GM19328 (cell line): ENCODE measurements around the gene ACE.
A peak's percentile ranks its signal among the peaks of the same experiment; 100 is the strongest.

ENCODE experiments used
- ATAC-seq: cut with Tn5 transposase; IDR thresholded peaks from one replicate; pipeline ENCODE4 v1.9.1; 2021; ENCODE audit warnings: mild to moderate bottlenecking, moderate library complexity; ENCODE audit not compliant: unreplicated experiment

ACE gene

DNA sequence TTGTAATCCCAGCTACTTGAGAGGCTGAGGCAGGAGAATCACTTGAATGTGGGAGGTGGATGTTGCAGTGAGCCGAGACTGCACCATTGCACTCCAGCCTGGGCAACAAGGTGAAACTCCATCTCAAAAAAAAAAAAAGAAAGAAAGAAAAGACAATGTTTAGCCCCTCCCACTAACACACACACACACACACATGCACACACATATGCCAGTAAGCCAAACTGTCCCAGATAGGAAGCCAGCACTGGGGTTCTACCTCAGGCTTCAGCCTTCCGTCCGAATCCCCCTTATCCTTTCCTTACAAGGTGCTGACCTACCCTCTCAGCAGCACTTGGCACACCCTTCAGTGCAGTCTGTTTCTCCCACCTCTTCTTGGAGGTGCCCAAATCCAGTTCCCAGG, 37.6 kb downstream of the ACE start:
- ATAC-seq: no peak

DNA sequence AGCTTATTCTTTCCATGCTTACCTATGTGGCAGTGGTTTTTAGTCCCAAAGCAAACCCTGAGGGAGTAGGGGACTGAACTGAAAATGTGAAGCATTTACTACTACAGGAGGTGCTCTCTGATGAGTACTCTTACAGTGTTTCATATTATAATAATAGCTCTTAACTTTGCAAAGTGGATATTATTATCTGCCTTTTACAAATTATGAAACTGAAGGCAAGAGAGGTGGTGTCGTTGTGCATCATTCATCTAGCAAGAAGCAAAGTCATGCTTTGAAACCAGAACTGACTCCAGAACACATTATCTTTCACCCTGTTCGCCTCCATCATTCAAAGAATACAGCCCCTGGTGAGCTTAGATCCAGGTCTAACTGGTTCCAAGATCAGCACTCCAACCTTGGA, 38.1 kb downstream of the ACE start:
- ATAC-seq: peak; percentile 43

DNA sequence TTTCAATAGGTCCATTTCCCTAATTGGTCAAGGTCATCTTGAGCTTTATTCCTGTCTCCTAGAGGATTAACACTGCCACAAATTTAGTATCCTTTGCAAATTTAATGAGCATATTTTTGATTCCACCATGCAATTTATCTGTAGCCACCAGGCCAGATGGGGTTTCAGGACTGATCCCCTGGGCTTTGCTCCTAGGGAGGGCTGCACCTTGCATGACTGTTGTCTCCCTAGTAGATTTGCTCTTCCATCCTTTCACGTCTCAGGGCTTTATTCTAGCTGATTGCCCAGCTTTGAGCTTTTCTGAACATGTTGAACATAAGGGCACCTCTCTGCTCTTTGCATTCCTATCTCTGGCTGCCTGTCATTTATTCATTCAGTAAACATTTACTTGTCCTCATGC, 38.6 kb downstream of the ACE start:
- no peak for ATAC-seq

DNA sequence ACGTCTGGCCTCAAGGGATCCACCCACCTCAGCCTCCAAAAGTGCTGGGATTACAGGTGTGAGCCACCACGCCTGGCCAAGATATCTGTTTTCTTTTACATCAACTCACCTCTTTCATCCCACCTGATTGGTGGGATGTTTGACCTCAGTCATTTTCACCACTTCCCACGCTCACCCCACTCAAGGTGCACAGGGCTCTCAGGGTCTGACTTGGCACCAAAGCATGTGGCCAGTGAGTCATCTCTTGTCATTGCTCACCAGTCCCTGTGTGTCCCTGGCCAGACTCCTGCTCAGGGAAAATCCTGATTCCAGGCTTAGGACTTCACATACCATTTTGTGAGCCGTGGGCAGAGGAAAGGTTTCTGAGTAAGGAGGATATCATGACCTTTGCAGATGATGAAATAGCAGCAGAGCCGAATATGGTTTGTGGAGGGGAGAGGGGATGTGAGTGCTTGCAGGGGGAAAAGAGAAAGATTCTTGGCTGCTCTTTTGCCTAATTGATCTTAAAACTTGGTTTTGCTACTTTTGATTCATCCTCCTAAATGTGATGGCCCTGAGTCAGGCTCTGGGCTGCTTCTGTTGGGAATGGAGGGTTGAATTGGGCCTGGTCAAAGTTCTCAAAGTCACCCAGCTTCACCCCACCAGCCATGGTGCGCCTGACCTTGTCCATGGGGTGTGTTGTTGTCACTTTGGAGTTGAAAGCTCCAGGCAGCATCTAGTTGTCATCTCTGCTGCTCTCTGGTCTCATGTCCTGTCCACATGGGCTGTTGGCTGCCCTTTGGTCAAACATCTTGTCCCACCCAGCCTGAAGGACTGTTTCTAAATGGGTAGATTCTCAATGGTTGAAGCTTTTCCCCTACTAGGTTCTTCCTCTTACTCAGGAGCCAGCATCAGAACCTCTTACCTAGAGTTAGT, 40.3 kb downstream of the ACE start:
- ATAC-seq: no peak

DNA sequence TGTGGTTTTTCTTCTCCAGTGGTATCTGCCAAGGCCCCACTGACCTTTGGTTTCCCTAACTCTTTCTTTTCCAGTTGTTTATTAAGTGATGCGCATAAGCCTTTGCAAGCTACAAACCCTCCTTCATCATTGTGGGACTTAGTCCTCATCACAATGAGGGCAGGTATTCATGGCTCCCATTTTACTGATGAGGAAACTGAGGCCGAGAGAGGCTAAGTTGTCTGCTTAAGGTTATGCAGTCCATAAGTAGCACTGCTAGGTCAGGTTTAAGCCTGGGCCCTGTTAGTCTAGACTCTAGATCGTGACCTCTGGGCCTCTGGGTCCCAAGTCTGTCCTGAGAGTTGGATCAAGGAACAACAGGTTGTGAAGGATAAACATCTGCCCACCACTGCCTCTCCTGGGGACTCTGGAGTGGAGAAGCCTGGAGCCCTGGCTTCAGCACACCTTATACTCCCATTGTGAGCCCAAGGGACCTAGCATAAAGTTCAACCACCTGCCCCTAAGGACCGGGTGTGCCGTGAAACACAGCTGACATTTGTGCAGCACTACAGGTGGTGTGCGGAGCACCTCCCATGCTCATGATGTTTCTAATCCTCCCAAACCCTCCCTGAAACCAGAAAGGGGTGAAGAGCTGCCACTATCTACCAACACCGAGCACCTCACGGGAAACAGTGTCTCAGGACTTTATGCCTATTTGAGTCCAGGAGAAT, 41.1 kb downstream of the ACE start:
- no peak for ATAC-seq

DNA sequence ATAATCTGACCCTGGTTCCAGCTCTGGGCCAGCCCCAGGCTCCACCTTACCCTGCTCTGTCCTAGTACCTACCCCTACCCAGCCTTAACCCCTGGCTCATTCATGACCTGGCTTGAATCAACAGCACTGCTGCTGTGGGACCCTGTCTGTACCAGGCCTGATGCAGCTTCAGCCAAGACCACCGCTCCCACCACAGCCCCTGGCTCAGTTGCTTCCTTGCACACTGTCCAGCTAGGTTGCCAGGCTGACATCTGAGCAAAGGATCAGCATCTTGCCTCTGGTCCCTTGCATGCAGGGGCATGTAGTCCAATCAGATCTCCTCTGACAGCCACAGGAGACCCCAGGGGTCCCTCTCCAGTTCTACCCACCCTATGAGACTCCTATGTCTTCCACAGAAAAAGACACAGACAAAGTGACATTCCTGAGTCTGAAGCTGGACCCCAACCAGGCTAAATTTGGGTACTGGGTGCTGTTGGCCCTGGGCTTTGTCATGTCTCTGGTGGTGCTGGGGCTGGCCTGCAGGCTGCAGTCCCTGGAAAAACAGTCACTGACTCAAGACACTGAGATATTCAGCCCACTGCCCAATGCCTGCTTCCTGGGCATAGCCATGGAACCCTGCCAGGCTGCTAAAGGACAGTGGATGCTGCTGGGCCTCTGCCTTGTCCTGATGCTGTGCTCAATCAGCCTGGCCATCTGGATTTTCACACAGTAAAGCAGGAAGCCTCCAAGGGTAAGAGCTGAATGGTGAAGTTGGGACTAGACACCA, 42.4 kb downstream of the ACE start:
- ATAC-seq: no peak

DNA sequence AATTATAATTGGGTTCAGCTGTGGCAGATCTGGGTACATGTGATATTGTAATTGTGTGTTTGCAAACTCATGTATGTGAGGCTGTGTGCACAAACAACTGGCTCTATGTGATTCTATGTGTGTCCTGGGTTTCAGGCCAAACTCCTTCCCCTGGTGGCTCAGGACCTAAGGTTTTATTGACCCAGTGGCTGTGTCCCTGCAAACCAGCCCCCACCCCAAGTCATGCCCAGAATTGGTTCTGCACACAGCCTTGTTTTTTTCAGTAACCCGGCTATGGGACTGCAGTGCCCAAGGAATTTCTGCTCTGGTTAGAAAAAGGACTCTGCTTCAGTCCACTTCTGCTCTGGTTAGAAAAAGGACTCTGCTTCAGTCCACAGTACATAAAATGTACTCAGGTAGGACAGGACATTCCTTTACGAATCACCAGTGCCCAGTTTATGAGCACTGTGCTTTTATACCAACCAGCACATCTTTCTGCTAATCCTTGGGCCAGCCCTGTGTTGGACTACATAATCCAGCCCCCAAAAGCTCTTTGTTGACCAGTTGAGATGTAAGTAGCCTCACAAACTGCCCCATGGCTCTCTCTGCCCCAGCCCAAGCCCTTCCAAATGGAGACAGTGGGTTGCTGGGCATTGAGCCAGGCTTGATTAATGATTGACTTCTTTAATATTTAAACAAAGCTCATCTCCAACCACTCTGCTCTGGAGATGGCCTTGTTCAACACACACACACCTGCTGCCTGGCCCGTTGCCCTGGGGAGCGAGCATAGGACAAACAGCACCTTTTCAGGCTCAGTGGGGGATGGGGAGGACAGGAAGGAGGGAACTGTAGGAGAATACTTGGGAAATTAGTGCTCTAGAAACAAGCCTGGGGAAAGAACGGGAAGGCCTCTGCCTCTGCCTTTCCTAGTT, 43.4 kb downstream of the ACE start:
- no peak for ATAC-seq

DNA sequence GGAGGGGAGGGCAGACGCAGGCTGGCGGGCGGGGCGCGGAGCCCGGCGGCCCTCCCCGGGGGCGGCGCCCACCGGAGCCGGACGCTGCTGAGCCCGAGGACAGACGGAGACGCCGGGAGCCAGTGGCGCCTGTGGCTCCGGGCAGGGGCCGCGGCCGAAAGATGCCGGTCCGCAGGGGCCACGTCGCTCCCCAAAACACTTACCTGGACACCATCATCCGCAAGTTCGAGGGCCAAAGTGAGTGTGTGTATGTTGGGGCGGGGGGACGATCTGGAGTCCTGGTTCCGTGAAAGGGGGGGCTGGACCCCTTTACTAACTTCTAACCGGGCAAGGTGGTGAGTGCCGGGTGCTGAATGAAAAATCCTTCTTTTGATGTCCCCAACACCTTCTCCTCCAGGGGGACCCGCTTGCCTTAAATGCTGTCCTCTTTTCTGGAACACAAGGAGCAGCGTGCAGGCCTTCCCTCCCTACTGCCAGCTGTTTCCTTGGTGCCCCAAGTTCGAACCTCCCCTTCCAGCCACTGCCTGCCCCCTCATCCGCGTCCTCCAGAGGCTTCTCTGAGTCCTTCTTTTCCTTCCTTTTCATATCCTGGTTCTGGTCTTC, 46.5 kb downstream of the ACE start, which contains the start of gene KCNH6:
KCNH6 (plus strand) TSS at position 106 of the 603 bp plus-strand sequence; CDS start at position 162, 56 bp downstream.
- ATAC-seq: no peak

DNA sequence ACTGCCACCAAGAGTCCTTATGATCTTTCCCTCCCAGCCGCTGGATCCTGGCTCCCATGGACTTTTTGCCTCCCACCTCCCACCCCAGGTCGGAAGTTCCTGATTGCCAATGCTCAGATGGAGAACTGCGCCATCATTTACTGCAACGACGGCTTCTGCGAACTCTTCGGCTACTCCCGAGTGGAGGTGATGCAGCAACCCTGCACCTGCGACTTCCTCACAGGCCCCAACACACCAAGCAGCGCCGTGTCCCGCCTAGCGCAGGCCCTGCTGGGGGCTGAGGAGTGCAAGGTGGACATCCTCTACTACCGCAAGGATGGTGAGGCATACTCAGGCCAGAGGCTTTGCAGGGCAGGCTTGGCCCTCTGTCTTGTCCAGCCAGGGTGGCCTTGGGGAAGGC, 47.2 kb downstream of the ACE start:
- ATAC-seq: no peak

DNA sequence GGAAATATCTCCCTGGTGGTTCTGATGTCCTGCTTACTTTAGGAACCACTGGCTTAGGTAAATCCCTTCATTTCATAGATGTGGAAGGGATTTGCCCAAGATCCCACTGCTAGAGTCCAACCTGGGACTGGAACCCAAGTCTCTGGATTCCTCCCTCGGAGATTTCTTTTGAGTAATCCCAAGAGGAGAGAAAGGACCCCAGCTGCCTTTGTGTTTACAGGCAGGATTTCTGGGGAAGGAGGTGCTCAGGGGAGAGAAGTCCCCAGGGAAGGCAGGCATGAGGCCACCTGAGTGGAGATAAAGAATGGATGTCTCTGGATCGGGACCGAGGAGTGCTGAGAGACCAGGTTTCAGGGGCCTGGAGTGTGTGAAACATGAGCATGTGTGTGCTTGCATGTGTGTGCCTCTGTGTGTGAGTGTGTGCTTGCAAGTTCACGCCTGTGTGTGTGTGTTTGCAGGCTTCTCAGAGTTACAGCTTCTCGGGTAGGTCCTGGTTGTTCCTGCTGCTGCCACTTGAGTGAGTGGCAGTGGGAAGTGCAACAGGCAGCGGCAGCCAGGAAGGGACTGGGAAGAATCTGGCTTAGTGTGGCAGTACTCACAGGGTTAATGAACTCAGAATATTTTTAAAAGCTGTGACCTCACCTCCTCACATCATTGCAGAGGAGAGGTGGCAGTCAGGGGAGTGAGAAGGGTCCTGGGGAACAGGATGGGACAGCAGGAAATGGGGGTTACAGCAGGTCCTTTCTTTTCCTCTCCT, 48.5 kb downstream of the ACE start:
- no peak for ATAC-seq

DNA sequence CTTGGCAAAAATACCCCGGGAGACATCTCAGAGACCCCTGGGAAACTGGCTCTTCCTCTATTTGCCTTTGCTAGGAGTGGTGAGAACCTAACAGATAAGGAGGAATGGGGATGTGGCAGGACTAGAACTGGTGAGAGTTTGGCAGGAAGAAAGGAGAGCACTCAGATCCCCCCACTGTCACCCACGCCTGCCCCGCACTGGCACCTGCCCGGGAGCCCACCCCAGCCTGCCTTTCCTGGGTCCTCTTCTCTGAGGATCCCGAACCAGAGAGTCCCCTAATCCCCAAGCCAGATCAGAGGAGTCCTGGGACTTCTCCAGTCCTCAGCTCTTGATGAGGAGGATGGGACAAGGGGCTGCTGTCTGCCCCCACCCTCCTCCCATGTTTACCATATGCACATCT, 50.0 kb downstream of the ACE start:
- ATAC-seq: no peak

DNA sequence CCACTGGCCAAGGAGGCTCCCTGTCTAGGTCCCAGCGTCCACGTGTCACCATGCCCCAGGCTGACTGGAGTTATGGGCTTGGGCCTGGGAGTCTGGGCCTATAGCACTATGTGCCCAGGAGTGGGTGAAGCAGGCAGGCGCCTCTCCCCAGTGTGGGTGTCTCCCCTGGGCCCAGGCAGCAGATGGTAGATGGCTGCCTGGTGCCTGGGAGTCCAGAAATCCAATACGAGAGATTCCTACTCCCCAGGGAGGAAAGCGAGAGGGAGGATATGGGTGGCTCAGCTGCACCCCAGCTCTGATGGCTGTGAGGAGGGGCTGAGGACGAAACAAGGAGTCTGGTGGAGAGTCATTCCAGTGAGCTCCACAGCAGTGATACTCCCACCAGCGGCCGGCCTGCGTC, 51.3 kb downstream of the ACE start:
- ATAC-seq: no peak

DNA sequence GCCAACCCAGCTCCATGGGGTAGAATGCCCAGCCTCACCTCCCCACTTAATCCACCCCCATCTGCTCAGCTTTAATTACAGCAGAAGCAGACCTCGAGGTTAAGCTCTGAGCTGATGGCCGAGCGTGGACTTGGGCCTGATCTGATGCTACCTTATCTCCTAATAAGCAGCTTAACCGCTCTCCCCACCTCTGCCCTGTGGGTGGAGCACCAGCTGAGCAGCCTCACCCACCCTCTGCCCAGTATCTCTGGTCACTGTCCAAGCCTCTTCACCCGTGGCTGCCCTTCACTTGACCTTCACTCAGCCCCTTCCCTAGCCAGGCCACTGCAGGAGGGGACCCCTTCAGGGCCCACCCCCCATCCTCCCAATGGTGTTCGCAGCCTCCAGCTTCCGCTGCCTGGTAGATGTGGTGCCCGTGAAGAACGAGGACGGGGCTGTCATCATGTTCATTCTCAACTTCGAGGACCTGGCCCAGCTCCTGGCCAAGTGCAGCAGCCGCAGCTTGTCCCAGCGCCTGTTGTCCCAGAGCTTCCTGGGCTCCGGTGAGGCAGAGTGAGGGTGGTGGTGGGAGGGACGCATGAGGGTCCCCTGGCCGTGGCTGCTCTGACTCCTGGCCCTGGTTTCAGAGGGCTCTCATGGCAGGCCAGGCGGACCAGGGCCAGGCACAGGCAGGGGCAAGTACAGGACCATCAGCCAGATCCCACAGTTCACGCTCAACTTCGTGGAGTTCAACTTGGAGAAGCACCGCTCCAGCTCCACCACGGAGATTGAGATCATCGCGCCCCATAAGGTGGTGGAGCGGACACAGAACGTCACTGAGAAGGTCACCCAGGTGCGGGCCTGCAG, 53.1 kb downstream of the ACE start:
- ATAC-seq: no peak

DNA sequence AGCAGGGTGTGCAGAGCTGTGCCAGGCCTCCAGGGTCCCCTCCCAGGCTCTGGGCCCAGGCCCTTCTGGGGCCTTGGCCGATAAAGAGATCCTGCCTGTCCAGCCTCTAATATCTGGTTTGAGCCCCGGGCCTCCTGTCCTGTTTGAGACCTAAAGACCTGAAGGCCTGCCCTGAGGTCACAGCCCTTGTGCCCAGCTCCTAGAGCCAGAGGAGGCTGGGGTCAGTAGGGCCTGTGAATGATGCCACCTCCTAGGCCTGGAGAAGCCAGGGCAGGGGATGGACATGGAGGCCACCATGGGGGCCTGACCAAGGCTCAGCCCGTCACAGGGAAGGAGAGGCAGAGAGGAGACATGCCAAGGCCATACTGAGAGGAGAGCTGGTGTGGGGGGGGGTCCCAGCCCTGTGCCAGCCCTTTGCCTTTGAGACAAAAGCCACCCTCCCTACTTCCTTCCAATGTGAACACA, 53.7 kb downstream of the ACE start:
- ATAC-seq: no peak

DNA sequence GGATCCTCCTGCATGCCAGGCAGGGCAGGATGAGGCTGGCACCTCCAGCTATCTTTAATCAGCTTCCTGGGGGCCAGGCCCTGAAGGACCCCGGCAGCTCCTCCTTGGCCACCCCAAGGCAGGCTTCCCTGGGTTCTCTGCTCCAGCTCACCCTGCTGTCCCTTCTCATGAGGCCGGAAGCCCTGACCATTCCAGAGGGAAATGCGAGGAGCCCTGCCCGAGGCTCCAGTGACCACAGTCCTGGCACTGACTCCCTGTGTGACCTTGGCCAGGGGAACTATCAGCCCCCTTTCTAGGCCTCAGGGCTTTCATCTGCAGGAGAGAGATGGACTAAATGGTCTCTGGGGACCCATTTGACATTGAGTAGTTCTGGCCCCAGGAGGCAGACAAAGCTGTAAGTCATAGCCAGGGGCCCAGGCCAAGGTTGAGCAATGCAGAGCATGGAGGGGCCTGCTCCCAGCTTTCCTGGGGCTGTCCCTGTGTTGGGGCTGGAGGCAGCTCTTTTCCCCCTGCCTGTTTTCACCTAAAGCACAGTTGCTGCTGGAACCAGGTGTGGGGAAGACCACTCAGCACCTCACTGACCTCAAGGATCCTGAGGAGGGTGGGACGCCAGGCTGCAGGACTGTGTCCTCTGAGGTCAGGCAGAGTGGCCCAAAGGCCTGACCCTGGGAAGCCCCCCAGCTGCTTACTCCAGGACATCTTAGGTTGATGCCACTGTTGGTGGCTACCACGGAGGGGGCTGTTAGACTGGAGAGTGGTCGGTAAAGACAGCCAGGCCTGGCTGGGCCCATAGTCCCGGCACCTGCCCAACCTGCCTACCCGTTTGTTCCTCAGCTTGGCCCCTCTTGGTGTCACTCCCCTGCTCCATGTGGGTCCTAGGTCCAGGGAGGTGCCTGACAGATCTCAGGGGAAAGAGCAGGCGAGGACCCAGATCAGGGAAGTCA, 54.4 kb downstream of the ACE start:
- no peak for ATAC-seq

DNA sequence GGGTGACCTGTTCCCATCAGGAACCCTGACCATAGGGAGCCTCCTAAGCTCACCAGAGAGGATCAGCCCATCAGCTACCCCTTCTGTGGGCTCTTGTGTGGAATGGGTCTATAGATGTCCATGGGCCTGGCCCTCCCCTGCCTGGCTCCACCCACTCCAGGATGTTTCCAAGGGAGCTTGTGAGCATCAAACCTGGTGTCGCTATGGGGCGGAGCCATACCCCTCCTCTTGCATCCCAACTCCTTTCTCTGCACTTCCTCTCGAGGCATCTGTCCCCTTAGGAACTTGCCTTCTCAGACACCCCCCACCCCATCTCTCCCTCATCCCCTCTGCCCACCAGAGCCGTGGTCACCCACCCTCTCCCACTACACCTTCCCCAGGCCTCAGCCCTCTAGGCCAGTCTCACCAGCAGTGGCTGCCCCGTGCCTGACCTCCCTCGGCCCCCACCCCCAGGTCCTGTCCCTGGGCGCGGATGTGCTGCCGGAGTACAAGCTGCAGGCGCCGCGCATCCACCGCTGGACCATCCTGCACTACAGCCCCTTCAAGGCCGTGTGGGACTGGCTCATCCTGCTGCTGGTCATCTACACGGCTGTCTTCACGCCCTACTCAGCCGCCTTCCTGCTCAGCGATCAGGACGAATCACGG, 56.7 kb downstream of the ACE start:
- ATAC-seq: no peak
